ENCODE measurements around the gene GXYLT2.

The GXYLT2 gene

DNA sequence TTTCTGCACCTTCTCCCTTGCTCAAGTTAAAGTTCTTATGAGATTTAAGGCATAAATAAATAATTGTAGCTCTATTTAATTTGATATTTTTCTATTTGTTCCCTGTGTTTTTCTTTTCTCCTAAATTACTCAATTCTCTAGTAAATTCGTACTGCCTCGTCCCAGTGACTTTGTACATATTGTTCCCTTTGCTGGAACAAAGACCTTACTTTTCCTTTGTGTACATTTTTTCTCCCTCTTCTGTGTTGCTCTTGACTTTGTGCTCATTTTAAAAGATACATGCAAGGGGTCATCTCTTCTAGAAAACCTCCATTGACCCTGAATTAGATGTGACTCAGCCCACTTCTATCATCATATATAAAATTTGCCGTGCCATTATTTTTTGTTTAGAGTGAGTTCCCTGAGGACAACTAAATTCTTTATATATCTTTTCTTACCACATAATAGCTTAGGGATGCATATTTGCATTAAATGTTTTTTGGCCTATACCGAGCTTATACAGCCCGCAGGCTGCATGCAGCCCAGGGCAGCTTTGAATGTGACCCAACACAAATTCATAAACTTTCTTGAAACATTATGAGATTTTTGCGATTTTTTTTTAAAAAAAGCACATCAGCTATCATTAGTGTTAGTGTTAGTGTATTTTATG lies 138.4 kb downstream of the GXYLT2 start:
- no peak for DNase-seq

All from NCI-H510A (cell line).